ES-I3 (cell line): ENCODE measurements around the gene DGKB.

Experiments
- H3K36me3 ChIP-seq: 2 replicates; pipeline ENCODE4 v1.6.1; 2013; ENCODE audit warnings: mild to moderate bottlenecking, low read length, control low read depth, moderate library complexity; ENCODE audit not compliant: insufficient read depth
- H3K4me1 ChIP-seq: 2 replicates; pipeline ENCODE4 v1.6.1; 2013; ENCODE audit warnings: mild to moderate bottlenecking, control low read depth, low read length; ENCODE audit not compliant: insufficient read depth
- H3K9ac ChIP-seq: 2 replicates; pipeline ENCODE4 v1.6.1; 2013; ENCODE audit warnings: low read depth, mild to moderate bottlenecking, low read length, moderate library complexity
- H3K9me3 ChIP-seq: 2 replicates; pipeline ENCODE4 v1.6.1; 2013; ENCODE audit warnings: mild to moderate bottlenecking, low read length, moderate library complexity; ENCODE audit not compliant: control insufficient read depth, insufficient read depth

Gene DGKB

DNA sequence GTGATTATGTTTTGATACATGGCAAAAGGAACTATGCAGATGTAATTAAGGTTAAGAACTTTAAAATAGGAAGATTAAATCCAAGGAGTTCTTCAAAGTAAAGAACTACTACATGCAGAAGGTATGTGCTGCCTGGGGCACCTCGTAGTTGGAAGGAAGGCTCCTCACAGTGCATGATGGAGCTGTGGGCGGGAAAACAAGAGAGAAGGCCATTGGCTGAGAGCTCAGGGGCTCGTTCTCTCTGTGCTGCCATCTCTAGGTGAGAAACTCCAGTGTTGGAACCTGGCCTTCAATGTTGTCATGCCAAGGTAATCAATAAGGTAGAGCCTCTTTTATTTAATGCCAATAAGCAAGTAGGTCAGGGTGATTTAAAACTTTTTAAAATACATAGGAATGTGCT lies 521.7 kb downstream of the DGKB start:
- Histone ChIP-seq H3K9ac (no peak overlapping the region), H3K9me3 (no peaks in the 10 kb centered on the region), H3K36me3 (no peaks in the 10 kb centered on the region), H3K4me1 (peaks cover 2% of the 10 kb centered on the region; the same call in 1 of the 2 replicates)

DNA sequence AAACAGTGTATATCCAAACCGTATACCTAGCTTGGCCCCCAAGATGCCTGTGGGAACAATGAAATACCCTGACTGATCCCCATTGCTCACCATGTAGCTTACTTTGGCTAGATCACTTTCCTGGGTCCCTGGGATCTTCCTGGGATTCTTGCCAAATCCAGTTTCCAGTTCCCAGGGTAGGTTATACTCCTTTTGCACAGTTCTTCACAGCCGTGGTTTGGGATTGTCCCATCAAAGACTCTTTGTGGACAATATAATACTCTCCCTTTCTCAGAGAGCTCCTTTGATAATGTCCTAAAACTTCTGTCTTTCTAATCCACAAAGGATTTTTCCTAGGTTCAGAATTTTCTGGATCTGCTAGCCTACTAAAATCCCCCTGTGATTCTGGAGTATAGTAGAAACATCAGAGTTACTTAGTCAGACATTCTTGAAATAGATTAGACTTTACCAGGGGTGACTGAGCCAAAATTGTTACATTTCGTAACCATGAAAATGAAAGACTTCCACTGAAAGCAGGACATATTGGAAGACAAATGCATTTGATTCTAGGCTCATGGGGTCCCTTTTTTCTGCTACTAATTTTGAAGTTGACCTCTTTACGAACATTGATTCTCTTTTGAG lies 524.8 kb downstream of the DGKB start:
- Histone ChIP-seq H3K9me3 (no peaks in the 10 kb centered on the region), H3K9ac (no peak overlapping the region), H3K4me1 (peaks cover 15% of the 10 kb centered on the region; the same call in 1 of the 2 replicates), H3K36me3 (no peaks in the 10 kb centered on the region)

DNA sequence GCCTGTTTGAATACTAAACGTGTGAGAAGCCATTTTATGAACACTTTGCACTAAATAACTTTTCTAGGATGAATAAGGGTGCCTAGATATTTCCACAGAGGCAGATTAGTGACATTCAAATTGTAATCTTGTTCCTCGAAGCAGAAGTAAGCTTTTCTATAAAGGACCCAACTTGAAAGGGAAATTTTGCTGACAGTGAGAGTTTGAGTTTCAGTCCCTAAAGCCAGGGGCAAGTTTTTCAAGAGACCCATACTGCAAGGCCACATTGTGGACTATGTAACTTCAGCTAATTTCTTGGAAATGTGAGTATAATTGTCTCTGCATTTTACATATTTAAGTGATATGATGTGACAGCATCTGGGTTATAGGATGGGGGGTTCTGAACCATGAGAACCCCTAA lies 525.8 kb downstream of the DGKB start:
- H3K9me3 ChIP-seq = no peaks in the 10 kb centered on the region
- H3K9ac ChIP-seq = no peak overlapping the region

DNA sequence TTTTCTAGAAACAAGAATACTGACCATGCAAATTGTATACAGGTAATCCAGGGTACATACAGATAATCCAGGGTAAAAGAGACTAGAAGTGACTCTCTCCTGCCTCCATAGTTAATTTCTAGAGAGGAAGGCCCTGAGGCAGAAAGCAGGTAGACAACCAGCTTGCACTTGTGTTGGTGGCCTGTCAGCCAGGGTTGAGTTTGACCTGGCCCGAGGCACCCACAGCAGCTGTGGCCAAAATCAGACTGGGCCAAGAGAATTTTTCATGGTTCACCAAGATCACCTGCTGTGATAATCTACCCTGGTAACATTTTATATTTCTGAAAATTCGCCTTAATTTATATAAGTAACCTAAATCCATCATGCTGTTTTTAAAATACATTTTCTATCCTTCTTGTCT lies 526.6 kb downstream of the DGKB start:
- peaks cover 15% of the 10 kb centered on the region; the same call in 1 of the 2 replicates for H3K4me1 ChIP-seq
- H3K9me3 ChIP-seq = no peaks in the 10 kb centered on the region

More for the DNA sequence above, 525.8 kb downstream of the DGKB start:
- peaks cover 15% of the 10 kb centered on the region; the same call in 1 of the 2 replicates for H3K4me1 ChIP-seq
- H3K36me3 ChIP-seq = no peaks in the 10 kb centered on the region

DNA sequence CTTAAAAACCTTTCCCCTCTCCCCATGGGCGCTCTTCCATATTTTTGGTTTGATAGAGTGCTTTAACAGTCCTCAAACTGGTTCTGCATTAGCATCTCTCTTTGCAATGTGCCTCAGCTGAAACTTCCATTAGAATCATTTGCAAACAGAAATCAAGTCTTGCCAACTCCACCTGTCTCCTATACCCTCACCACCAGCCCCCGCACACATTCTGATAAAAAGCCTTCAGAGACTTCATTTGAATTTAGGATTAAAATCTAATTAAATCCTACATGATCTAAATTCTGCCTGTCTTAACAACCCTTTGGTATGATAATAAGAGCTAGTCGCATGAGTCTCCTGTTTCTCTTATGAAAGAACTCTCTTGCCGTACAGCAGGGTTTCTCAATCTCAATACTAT lies 528.2 kb downstream of the DGKB start:
- Histone ChIP-seq H3K9ac (no peak overlapping the region), H3K9me3 (no peaks in the 10 kb centered on the region), H3K36me3 (no peaks in the 10 kb centered on the region), H3K4me1 (peaks cover 15% of the 10 kb centered on the region; the same call in 1 of the 2 replicates)

More for the DNA sequence above, 526.6 kb downstream of the DGKB start:
- no peak overlapping the region for H3K9ac ChIP-seq
- H3K36me3 ChIP-seq = no peaks in the 10 kb centered on the region

DNA sequence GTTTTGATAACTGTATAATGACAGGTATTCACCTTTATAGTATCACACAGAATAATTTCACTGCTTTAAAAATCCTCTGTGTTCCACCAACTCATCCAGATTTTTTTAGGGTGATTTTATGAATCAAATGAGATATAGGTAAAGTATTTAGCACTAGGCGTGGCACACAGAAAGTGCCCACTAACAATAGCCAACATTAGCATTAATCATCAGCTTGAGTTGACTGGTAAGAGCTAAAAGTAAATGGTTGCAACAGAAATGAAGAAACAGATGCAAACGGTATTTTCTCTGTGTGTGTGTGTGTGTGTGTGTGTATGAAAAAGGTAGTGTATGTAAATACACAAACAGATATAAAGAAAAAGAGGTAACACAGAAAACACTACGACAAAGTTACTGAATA lies 534.3 kb downstream of the DGKB start:
- Histone ChIP-seq H3K9ac (no peak overlapping the region), H3K4me1 (no peaks in the 10 kb centered on the region), H3K9me3 (no peaks in the 10 kb centered on the region; the same call in 1 of the 2 replicates), H3K36me3 (no peaks in the 10 kb centered on the region)

DNA sequence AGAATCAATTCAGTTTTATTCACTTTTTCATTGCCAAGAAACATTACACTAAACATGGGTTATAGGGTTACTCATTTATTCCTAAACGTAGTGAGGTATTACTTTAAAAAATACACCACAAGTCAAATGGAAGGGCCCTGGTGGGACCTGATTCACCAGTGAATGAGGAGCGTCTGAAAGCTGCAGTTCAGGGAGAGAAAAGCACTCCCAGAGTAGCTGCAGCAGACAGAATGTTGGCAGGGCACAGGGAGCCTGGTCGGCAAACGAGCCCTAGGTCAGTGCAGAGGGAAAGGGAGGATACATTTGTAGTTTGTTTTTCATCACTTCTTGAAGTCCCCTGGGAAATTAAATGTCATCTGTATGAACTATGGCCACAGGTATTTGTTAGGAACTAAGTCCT lies 551.4 kb downstream of the DGKB start:
- Histone ChIP-seq H3K9me3 (no peaks in the 10 kb centered on the region), H3K4me1 (no peaks in the 10 kb centered on the region), H3K36me3 (no peaks in the 10 kb centered on the region), H3K9ac (no peak overlapping the region)

DNA sequence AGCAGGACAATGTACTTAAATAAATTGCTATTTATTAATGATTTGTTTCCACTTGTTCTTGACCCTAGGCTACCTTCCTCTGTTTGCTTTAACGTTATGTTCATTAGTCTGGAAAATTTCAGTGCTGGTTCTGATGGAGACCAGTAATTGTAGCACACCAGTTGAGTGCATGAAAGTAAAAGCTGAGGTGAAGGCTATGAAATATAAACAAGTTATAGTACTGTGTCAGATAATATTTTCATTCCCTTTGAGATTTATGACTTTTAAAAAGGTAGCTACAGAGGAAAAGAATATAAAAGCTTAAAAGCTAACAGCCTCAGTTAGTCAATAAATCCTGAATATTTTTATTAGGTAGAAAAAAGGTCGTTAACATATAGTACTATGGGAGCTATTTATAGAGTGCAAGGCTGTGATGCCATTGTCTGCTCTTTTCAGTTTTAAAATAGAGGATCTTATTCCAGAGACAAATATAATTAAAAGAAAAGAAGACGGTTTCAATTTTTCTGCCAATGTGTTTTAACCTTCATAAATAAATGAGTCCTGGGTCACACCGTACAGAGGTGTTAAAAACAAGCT lies 561.3 kb downstream of the DGKB start:
- Histone ChIP-seq H3K36me3 (no peaks in the 10 kb centered on the region), H3K9me3 (no peaks in the 10 kb centered on the region), H3K9ac (no peak overlapping the region), H3K4me1 (peaks cover 7% of the 10 kb centered on the region; the same call in 1 of the 2 replicates)

DNA sequence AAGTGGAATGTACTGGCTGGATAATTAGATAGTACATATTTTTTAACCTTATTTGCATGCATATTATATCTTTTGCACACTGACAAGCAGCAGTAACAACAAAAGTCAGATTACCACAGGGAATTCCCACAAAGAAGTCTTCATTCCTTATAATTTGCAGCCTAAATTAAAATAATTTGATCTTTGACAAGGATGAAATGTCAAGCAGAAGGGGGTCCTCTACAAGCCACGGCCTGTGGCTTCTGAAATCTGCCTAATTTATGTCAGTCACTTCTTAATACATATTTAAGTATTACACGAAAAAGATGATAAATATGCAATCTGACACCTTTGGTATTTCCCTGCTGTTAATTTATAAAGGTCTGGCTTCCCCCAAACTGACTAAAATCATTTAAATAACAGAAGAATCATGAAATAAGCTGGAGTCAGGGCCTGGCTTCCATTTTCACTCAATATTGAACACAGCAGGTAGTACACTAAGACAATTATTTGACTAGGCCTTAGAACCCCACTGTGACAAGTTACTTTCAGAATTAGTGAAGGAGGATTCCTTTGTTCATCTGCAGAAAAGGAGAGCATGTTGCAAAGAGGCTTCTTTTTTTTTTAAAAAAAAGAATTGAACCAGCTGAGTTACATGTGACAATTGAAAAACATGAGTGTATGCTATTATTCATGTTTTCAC lies 562.0 kb downstream of the DGKB start:
- H3K9me3 ChIP-seq = no peaks in the 10 kb centered on the region
- H3K9ac ChIP-seq = no peak overlapping the region
- H3K36me3 ChIP-seq = no peaks in the 10 kb centered on the region
- peaks cover 7% of the 10 kb centered on the region; the same call in 1 of the 2 replicates for H3K4me1 ChIP-seq

DNA sequence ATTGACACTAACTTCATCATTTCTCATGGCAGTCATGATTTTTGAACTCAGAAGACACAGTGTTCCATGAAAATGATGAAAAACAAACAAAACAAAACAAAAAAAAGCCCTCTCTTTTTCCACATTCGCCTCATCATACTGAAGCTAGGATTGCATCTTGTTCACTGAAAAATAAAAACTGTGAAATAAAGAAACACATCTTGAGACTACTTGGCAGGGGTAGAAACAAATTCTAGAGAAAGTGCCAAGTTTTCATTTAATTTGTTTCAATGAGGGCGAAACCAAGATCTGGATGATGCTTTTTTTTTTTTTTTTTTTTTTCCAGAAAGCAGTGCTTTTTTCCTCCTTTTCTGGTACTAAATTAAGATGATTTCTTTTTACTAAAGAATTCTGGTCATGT lies 562.7 kb downstream of the DGKB start:
- Histone ChIP-seq H3K36me3 (no peaks in the 10 kb centered on the region), H3K9ac (no peak overlapping the region), H3K4me1 (peaks cover 7% of the 10 kb centered on the region; the same call in 1 of the 2 replicates), H3K9me3 (no peaks in the 10 kb centered on the region)

DNA sequence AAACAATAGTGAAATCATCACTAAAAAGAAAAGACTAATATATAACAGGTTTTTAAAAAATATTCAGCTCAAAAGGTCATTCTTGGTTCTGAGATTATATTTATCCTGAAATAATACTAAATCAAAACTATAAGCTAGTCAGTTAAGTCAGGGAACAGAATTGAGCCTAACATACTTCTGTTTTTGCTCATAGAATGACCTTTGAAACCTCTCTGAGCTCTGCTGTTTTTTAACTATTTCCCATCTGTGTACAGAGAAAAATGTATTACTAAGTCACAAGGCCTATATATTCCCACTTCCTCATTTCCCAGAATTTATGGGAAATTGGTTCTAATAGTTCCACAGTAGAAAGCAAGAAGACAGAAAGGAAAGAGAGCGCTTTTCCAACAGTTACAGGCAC lies 566.3 kb downstream of the DGKB start:
- Histone ChIP-seq H3K9me3 (no peaks in the 10 kb centered on the region), H3K9ac (no peak overlapping the region), H3K4me1 (peaks cover 6% of the 10 kb centered on the region; the same call in 1 of the 2 replicates), H3K36me3 (no peaks in the 10 kb centered on the region)

DNA sequence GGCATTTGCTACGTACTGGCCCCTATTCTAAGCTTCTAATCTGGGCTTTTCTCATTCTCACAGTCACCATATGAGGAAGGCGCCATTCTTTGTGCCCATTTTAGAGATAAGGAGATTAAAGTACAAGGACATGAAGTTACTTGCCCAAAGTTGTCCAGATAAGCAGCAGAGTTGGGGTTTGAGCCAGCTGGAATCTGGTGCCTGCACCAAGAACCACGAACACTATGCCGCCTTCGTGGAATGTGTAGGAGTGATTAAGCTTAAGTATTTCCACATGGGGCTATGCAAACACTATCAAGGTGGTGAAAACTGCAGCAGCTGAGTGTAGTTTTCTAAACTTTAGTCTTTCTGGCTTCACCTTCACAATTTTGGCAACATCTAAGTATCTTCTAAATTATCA lies 570.4 kb downstream of the DGKB start:
- 0 out of 2 replicates have a peak, but pooled peaks cover 3% of the 10 kb centered on the region for H3K4me1 ChIP-seq
- no peak overlapping the region for H3K9ac ChIP-seq
- no peaks in the 10 kb centered on the region for H3K36me3 ChIP-seq
- H3K9me3 ChIP-seq = no peaks in the 10 kb centered on the region

DNA sequence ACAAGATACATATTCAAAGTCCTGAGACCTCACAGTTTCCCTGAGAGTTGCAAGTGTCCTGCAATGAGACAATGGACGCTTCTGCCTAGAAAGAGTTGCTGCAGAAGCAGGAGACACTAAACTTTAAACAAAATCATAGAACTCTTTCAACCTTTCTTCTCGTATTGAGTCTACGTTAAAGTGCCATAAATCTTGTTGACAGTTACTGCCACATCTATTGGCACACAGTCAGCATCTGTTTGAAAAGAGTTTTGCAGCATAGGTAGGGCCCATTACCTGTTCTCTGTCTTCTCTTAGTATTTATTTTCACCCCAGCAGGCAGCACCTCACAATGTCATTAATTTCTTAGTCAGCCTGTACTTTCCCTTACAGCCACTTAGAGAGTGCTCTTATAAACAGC lies 577.8 kb downstream of the DGKB start:
- no peaks in the 10 kb centered on the region for H3K9me3 ChIP-seq

DNA sequence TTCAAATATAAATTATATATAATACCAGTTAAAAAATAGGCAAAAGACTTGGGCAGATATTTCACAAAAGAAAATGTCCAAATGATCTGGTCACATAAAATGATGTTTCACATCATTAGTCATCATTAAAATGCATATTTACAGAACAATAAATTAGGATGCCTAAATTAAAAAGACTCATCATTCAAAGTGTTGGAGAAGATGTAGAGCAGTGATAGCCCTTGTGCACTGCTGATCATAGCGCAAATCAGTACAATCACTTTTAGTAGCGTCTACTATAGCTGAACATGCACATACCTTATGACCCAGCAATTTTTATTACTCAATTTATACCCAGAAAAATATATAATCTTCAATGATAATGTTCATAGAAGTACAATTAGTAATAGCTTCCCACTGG lies 579.8 kb downstream of the DGKB start:
- H3K4me1 ChIP-seq = no peaks in the 10 kb centered on the region
- H3K9me3 ChIP-seq = no peaks in the 10 kb centered on the region
- H3K36me3 ChIP-seq = no peaks in the 10 kb centered on the region
- H3K9ac ChIP-seq = no peak overlapping the region

More for the DNA sequence above, 577.8 kb downstream of the DGKB start:
- no peak overlapping the region for H3K9ac ChIP-seq
- no peaks in the 10 kb centered on the region for H3K36me3 ChIP-seq
- no peaks in the 10 kb centered on the region for H3K4me1 ChIP-seq

DNA sequence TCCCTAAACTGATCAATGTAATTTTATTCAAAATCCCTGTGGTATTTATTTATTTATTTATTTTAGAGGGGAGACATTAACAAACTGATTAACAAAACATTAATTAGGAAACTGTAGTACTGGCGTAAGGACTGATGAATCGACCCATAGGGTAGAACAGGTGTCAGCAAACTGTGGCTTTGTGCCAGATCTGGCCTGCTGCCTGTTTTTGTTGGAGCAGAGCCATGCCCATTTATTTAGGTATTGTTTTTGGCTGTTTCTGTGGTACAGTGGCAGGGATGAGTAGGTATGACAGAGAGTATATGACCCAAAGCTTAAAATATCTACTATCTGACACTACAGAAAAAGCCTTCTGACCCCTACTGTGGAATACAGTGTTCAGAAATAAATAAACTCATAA lies 580.6 kb downstream of the DGKB start:
- Histone ChIP-seq H3K9ac (no peak overlapping the region), H3K4me1 (no peaks in the 10 kb centered on the region), H3K9me3 (no peaks in the 10 kb centered on the region), H3K36me3 (no peaks in the 10 kb centered on the region)
